ENCODE results near the gene FRK.

The FRK gene

GRCh38 chr6:115914098-115914497, 146.6 kb downstream of the FRK start:
- Mint-ChIP-seq H3K4me1 (ENCODE audit: low read depth in 2 of 2) (no peaks in the 10 kb centered on the region), H3K4me3 (no peak overlapping the region), H3K9me3 (no peaks in the 10 kb centered on the region), H3K36me3 (ENCODE audit: insufficient read depth) (no peaks in the 10 kb centered on the region), H3K27me3 (no peaks in the 10 kb centered on the region), H3K27ac (no peak overlapping the region)
- DNase-seq (no peak), ATAC-seq (replicated peaks) (no peak)

- Mint-ChIP-seq H3K4me3 (no peak overlapping the region), H3K27me3 (no peaks in the 10 kb centered on the region), H3K27ac (no peak overlapping the region), H3K36me3 (ENCODE audit: insufficient read depth) (no peaks in the 10 kb centered on the region), H3K9me3 (no peaks in the 10 kb centered on the region), H3K4me1 (ENCODE audit: low read depth in 2 of 2) (no peaks in the 10 kb centered on the region)
- no peak for ATAC-seq (replicated peaks)
- no peak for DNase-seq
Observed at GRCh38 chr6:115909923-115910546, 150.7 kb downstream of the FRK start.

GRCh38 chr6:115908906-115909559, 151.7 kb downstream of the FRK start:
- Mint-ChIP-seq H3K4me1 (ENCODE audit: low read depth in 2 of 2) (no peaks in the 10 kb centered on the region), H3K27ac (no peak overlapping the region), H3K9me3 (no peaks in the 10 kb centered on the region), H3K27me3 (no peaks in the 10 kb centered on the region), H3K4me3 (no peak overlapping the region), H3K36me3 (ENCODE audit: insufficient read depth) (no peaks in the 10 kb centered on the region)
- ATAC-seq (replicated peaks) (no peak), DNase-seq (no peak)

- ATAC-seq (replicated peaks) (no peak), DNase-seq (no peak)
- Mint-ChIP-seq H3K9me3 (peaks cover 0 to 1% of the 10 kb centered on the region in 2 donors), H3K4me1 (ENCODE audit: low read depth in 2 of 2) (no peaks in the 10 kb centered on the region), H3K4me3 (no peak overlapping the region), H3K27ac (no peak overlapping the region), H3K36me3 (ENCODE audit: insufficient read depth) (no peaks in the 10 kb centered on the region), H3K27me3 (peaks cover 0 to 5% of the 10 kb centered on the region in 2 donors)
Observed at GRCh38 chr6:115905471-115905870, 155.2 kb downstream of the FRK start.

- no peak overlapping the region for H3K27ac Mint-ChIP-seq
- no peaks in the 10 kb centered on the region for H3K4me1 Mint-ChIP-seq (ENCODE audit: low read depth in 2 of 2)
- no peak for ATAC-seq (replicated peaks)
- H3K36me3 Mint-ChIP-seq (ENCODE audit: insufficient read depth), result no peaks in the 10 kb centered on the region
- no peak overlapping the region for H3K4me3 Mint-ChIP-seq
- DNase-seq, result no peak
- H3K27me3 Mint-ChIP-seq, result peaks cover 0 to 5% of the 10 kb centered on the region in 2 donors
- peaks cover 0 to 1% of the 10 kb centered on the region in 2 donors for H3K9me3 Mint-ChIP-seq
Observed at GRCh38 chr6:115902436-115902835, 158.3 kb downstream of the FRK start.

- no peak for DNase-seq
- Mint-ChIP-seq H3K4me1 (ENCODE audit: low read depth in 2 of 2) (no peaks in the 10 kb centered on the region), H3K9me3 (peaks cover 0 to 1% of the 10 kb centered on the region in 2 donors), H3K27me3 (peaks cover 0 to 5% of the 10 kb centered on the region in 2 donors), H3K4me3 (no peak overlapping the region), H3K27ac (no peak overlapping the region), H3K36me3 (ENCODE audit: insufficient read depth) (no peaks in the 10 kb centered on the region)
- no peak for ATAC-seq (replicated peaks)
Observed at GRCh38 chr6:115901896-115902295, 158.8 kb downstream of the FRK start.

GRCh38 chr6:115899730-115900282, 160.9 kb downstream of the FRK start:
- ATAC-seq (replicated peaks), result no peak
- Mint-ChIP-seq H3K27me3 (peaks cover 0 to 5% of the 10 kb centered on the region in 2 donors), H3K27ac (no peak overlapping the region), H3K36me3 (ENCODE audit: insufficient read depth) (no peaks in the 10 kb centered on the region), H3K4me1 (ENCODE audit: low read depth in 2 of 2) (no peaks in the 10 kb centered on the region), H3K9me3 (peaks cover 0 to 1% of the 10 kb centered on the region in 2 donors), H3K4me3 (no peak overlapping the region)
- DNase-seq, result no peak

- Mint-ChIP-seq H3K9me3 (peaks cover 0 to 1% of the 10 kb centered on the region in 2 donors), H3K4me3 (no peak overlapping the region), H3K4me1 (ENCODE audit: low read depth in 2 of 2) (no peaks in the 10 kb centered on the region), H3K27me3 (peaks cover 0 to 5% of the 10 kb centered on the region in 2 donors), H3K27ac (no peak overlapping the region), H3K36me3 (ENCODE audit: insufficient read depth) (no peaks in the 10 kb centered on the region)
- no peak for ATAC-seq (replicated peaks)
- DNase-seq, result no peak
Observed at GRCh38 chr6:115898246-115898645, 162.4 kb downstream of the FRK start.

GRCh38 chr6:115896538-115897129, 164.1 kb downstream of the FRK start:
- DNase-seq (no peak), ATAC-seq (replicated peaks) (no peak)
- H3K4me3 Mint-ChIP-seq, result no peak overlapping the region
- no peaks in the 10 kb centered on the region for H3K4me1 Mint-ChIP-seq (ENCODE audit: low read depth in 2 of 2)
- no peaks in the 10 kb centered on the region for H3K36me3 Mint-ChIP-seq (ENCODE audit: insufficient read depth)
- H3K9me3 Mint-ChIP-seq, result no peaks in the 10 kb centered on the region
- H3K27me3 Mint-ChIP-seq, result no peaks in the 10 kb centered on the region
- H3K27ac Mint-ChIP-seq, result no peak overlapping the region

GRCh38 chr6:115894426-115894992, 166.2 kb downstream of the FRK start:
- H3K4me1 Mint-ChIP-seq (ENCODE audit: low read depth in 2 of 2), result no peaks in the 10 kb centered on the region
- no peak overlapping the region for H3K4me3 Mint-ChIP-seq
- H3K27ac Mint-ChIP-seq, result no peak overlapping the region
- H3K36me3 Mint-ChIP-seq (ENCODE audit: insufficient read depth), result no peaks in the 10 kb centered on the region
- H3K27me3 Mint-ChIP-seq, result no peaks in the 10 kb centered on the region
- DNase-seq (no peak), ATAC-seq (replicated peaks) (no peak)
- H3K9me3 Mint-ChIP-seq, result peaks cover 0 to 2% of the 10 kb centered on the region in 2 donors

- Mint-ChIP-seq H3K9me3 (peaks cover 0 to 2% of the 10 kb centered on the region in 2 donors), H3K36me3 (ENCODE audit: insufficient read depth) (no peaks in the 10 kb centered on the region), H3K4me3 (no peak overlapping the region), H3K27ac (no peak overlapping the region), H3K4me1 (ENCODE audit: low read depth in 2 of 2) (no peaks in the 10 kb centered on the region), H3K27me3 (no peaks in the 10 kb centered on the region)
- DNase-seq (no peak), ATAC-seq (replicated peaks) (no peak)
Observed at GRCh38 chr6:115891750-115892149, 168.9 kb downstream of the FRK start.

- H3K27ac Mint-ChIP-seq, result no peak overlapping the region
- DNase-seq, result no peak
- no peak for ATAC-seq (replicated peaks)
- peaks cover 0 to 2% of the 10 kb centered on the region in 2 donors for H3K9me3 Mint-ChIP-seq
- H3K27me3 Mint-ChIP-seq, result no peaks in the 10 kb centered on the region
- H3K4me3 Mint-ChIP-seq, result no peak overlapping the region
- H3K4me1 Mint-ChIP-seq (ENCODE audit: low read depth in 2 of 2), result no peaks in the 10 kb centered on the region
- H3K36me3 Mint-ChIP-seq (ENCODE audit: insufficient read depth), result no peaks in the 10 kb centered on the region
Observed at GRCh38 chr6:115891111-115891669, 169.5 kb downstream of the FRK start.

GRCh38 chr6:115890238-115890637, 170.5 kb downstream of the FRK start:
- Mint-ChIP-seq H3K27me3 (no peaks in the 10 kb centered on the region), H3K4me3 (no peak overlapping the region), H3K27ac (no peak overlapping the region), H3K36me3 (ENCODE audit: insufficient read depth) (no peaks in the 10 kb centered on the region), H3K4me1 (ENCODE audit: low read depth in 2 of 2) (no peaks in the 10 kb centered on the region), H3K9me3 (peaks cover 0 to 2% of the 10 kb centered on the region in 2 donors)
- no peak for DNase-seq
- ATAC-seq (replicated peaks), result no peak
